ENCODE data around the gene CDH4. TPM values are rescaled to one million over a fixed set of nuclear protein-coding genes. Genes with fewer than 3 reads are reported as not detected.

CDH4 gene
- total RNA-seq, 1 donor from 2014 or later: 0.05 TPM

DNA sequence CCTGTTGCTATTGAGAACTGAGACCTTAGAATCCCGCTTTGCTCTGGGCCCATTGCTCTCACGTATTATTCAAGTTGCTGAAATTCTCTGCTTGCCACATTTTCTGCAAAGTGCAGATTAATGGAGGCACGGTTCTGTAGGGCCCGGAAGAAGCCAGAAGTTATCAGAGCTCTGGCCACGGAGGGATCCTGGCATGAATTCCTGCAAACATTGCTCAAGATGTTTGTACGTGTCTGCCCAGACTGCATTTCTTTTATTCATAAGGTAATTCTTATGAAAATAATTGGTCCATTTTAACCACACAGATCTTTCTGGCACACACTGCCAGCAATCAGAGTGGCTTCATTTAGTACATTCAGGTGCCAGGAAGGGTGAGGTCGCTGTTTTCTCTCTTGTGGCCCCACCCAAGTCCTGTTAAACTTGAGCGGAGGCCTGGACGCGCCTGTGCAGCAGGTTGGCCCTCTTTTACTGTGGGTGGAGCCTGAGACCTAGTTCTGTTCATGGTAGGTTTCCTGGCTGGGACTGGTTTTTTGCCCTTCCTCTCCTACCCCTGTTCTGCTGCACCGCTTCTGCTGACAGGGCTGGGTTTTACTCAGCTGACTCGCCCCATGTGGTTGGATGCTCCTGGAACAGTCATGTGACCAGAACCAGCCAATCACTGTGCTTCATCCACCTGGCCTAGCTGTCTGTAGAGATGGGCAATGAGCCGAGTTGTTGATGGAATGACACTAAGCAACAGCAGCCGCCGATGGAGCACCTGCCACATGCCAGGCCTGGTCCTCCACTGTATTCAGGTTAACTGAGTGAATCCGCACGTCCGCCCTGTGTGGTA is 230.2 kb downstream of the CDH4 start:
- no peak for DNase-seq
- ATAC-seq (ENCODE audit: poor library complexity): no peak
- intact Hi-C loops (cut with DNase I): no loop called here

DNA sequence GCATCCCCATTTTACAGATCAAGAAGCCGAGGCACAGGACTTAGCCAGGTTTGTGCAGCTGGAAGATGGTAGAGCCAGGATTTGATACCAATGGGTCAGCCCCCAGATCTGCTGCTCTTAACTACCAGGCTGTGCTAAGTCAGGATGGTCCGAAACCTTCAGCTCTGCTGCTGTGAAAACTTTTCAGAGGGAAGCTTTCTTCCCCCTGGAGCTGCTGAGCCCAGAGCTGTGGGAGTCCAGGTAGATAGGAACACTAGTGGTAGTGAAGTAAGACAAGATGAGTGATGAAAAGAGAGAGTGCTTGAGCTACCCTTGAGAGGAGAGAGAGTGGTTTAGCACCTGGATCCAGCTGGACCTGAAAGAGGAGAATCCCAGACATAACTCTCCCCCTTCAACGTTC is 230.8 kb downstream of the CDH4 start:
- intact Hi-C loops (cut with DNase I): no loop called here
- DNase-seq (no peak), ATAC-seq (ENCODE audit: poor library complexity) (no peak)

DNA sequence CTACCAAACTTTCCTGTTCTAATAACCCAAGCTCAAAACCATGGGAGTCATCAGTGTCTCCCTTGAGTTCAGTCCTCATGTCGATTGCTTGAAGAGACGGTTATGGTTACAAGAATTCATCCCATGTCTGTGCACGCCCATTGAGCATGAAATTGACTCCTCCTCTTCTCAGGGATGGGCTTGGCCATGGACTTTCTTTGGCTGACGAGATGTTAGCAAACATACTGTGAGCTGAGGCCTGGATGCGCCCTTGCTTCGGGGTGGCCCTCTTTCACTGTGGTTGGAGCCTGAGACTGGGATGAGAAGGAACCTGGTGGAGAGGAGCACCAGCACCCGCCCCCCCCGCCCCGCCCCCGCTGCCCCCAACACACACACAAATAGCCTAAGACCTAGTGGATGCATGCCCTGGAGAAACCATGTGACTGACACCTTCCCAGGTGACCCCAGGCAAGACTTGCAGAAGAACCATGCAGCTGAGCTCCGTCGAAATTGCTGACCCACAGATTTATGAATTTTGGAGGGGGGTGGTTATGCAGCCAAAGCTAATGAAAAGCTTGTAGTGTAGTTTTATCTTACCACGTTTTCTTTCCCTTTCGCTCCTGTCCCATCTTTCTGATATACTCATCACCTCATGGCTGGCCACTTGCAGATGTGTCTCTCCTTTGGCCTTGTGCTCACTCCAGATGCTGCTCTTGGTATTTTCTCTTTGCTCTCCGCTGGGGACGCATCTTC is 231.4 kb downstream of the CDH4 start:
- DNase-seq: no peak
- ATAC-seq (ENCODE audit: poor library complexity): no peak
- intact Hi-C loops (cut with DNase I): no loop called here

DNA sequence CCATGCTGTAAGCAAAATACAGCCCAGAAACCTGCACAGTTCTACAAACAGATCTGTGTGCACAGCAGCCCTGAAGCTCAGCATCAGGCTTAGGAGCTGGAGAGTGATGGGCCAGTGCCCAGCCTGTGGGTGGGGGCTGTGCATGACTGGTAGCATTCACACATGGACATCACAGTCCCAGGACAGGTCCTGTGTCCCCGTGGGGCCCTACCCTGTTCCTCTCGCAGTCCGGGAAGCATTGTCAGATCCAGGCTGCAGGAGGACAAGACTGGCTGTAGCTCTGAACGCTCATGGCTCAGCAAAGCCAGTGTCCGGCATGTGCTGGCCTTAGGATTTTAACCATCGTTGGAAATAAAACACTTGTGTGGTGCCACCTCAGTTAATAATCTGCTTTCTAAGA is 234.1 kb downstream of the CDH4 start:
- DNase-seq (no peak), ATAC-seq (ENCODE audit: poor library complexity) (no peak)
- intact Hi-C loops (cut with DNase I): no loop called here

DNA sequence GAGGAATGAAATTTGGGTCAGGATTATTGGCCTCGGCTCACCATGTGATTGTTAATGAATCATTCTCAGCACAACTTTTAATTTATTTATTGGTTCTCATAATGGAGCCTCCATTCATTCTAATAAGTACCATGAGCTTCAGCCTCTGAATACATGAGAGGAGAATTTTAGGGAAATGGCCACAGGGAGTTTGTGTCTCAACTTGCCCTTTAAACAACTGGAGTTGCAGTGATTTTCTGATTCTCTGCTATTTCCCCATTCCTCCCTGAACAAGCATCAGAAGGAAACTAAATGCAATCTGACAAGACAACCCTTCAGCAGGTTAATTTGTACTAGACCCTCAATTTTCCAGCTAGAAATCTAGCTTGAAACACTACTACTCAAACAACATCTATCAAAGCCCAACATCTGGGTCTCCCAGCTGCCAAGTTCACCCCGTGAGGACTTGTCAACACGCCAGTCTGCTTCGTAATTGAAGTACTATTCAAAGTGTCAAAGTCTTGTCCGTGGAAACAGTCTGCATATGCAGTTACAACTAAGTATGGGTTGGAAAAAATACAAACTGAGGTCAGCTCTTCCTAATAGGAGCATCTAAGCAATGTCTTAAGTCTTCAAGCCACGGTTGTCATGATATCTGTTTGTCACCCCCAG is 235.4 kb downstream of the CDH4 start:
- intact Hi-C loops (cut with DNase I): no loop called here
- no peak for DNase-seq
- no peak for ATAC-seq (ENCODE audit: poor library complexity)

DNA sequence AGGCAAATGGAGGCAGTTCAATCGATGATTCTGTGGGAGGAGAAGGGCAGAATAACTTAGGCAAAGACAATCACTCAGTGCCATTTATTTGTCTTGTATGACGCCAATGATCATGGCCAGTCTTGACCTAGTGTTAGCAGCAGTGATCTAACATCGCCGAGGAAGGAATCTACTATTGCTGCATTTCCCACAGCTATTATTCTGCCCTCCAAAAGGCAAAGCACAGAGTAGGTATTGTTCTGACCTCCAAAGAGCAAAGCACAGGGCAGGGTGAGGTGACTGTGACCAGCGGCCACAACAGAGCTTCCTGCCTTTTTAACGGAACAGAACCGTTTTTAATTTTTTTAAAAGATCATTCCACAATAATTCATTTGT is 235.9 kb downstream of the CDH4 start:
- intact Hi-C loops (cut with DNase I): no loop called here
- DNase-seq (no peak), ATAC-seq (ENCODE audit: poor library complexity) (no peak)

DNA sequence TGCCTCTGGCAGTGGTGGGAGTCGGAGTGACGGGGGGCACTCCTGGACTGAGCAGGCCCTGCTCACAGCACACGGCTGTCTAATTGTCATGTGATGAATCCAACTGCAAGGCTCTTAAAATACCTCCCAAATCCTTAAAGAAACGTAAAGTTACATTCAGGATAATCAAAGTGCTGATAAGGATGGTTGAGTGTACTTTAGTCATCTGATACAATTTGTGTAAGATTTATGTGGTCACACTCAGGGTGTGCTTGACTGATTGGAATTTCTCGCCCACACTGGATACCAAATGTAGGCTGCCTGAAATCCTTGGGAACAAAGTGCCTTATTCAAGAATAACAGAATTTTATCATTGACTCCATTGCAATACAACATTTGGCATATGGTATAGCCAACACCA is 238.7 kb downstream of the CDH4 start:
- ATAC-seq (ENCODE audit: poor library complexity): no peak
- no peak for DNase-seq
- intact Hi-C loops (cut with DNase I): no loop called here

DNA sequence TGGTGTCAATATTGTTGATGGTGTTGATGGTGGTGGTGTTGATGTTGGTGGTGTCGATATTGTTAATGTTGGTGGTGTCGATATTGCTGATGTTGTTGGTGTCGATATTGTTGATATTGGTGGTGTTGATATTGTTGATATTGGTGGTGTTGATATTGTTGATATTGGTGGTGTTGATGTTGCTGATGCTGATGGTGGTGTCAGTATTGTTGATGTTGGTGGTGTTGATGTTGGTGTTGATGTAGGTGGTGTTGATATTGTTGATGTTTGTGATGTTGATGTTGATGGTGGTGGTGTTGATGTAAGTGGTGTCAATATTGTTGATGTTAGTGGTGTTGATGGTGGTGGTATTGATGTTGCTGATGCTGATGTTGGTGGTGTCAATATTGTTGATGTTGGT is 240.0 kb downstream of the CDH4 start:
- ATAC-seq (ENCODE audit: poor library complexity): no peak
- intact Hi-C loops (cut with DNase I): no loop called here
- DNase-seq: no peak

DNA sequence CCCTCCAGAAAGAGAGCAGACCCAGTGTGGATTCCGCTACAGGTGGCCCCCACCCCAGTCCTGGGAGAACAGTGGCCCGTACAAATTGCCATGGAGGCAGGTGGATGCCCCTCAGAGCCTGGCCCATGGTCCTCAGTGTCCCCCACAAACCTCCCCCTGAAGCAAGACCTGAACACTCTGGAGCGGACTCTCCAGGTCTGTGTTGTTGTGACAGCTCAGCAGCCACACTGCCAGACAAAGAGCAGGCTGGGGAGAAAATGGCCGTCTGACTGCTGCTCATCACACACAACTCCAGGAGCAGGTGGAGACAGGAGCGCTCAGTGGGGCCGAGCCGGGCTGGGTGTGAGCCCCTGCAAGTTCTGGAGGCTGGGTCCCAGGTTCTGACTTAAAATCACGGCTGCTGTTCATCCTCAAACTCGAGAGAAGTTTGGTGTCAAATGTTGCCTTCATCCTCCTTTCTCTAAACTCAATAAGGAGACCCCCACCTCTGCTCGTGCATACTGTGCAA is 241.8 kb downstream of the CDH4 start:
- ATAC-seq (ENCODE audit: poor library complexity): no peak
- no peak for DNase-seq
- intact Hi-C loops (cut with DNase I): no loop called here

DNA sequence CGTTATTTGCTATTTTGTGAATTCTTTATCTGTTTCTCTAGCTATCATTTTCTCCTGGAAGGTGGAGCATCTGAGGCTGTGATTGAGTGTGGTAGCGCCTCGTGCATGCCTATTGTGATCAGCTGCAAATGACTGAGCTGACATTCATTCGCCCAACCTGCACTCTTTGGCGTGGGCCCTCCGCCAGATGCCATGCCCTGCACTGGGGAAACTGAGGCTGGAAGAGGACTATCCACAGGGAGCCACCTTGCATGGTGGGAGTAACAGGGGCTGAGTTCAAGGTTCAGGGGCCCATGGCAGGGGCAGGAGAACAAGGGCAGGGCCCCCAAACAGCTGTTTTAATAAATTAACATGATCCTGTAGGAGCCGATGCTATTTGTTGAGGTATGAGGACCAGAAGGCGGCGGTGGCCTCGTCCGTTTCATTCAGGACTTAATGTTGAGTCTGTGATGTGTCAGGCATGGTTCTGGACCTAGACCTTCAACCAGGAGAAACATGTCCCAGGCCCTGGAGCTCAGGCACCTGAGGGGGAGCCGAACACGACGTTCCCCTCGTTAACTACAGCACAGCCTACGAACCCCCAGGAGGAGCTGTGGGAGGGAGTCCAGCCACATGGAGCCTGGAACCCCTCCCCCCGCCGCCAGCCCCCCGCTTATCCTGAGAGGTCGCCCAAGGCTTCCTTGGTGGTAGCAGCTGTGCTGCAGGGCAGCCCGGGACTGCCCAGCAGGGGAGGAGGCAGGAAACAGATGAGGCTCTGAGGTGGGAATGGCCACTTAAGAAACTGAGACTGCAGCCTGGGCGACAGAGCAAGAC is 242.9 kb downstream of the CDH4 start:
- intact Hi-C loops (cut with DNase I): no loop called here
- ATAC-seq (ENCODE audit: poor library complexity): no peak
- no peak for DNase-seq

DNA sequence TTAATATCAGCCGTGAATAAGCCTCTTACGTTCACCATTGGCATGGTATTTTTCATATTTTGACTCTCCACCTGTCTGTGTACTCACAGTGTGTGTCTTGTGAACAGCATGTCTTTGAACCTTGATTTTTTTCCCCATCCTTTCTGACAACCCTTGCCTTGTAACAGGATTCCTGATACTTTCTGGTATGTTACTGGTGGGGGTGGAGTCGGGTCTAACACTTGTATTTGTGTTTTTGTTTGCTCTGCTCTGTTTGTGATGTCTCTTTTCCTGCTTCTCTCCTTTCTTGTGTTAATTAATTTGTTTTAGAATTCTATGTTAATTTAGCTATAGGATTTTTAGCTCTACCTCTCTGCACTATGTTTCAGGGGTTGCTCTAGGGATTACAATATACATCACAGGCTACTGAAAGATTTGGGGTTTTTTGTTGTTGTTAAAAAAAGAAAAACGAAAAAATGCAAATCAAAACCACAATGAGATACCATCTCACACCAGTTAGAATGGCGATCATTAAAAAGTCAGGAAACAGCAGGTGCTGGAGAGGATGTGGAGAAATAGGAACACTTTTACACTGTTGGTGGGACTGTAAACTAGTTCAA is 245.1 kb downstream of the CDH4 start:
- intact Hi-C loops (cut with DNase I): no loop called here
- DNase-seq (no peak), ATAC-seq (ENCODE audit: poor library complexity) (no peak)

DNA sequence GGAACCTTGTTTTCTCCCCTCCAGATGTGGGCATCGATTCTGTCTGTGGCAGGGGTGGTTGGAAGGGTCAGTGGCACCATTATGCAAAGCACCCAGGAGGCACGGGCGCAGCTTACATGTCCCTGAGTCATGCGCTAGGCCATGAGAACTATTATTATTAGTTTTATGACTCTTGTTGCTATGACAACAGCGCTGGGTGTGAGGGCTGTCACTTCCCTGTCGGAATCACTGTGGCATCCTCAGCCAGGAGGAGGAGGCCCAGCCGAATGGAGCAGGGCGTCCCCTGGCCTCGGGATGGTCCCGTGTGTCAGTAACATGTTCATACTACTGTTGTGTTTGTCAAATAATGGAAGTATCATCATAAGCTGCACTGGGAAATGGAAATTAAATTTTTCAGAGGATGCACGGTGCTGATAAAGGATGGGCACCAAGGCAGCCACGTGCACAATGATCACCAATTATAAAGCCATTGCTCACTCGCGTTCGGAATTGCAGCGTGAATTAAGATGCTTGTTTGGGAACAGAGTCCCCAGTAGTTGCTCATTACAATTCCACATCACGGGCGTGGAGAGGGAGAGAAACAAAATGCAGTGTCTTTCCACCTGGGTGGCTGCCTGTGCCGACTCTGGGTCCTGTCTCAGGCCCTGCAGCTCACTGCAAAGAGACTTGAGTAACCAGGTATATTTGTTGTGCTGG is 247.9 kb downstream of the CDH4 start:
- no peak for ATAC-seq (ENCODE audit: poor library complexity)
- intact Hi-C loops (cut with DNase I): no loop called here

DNA sequence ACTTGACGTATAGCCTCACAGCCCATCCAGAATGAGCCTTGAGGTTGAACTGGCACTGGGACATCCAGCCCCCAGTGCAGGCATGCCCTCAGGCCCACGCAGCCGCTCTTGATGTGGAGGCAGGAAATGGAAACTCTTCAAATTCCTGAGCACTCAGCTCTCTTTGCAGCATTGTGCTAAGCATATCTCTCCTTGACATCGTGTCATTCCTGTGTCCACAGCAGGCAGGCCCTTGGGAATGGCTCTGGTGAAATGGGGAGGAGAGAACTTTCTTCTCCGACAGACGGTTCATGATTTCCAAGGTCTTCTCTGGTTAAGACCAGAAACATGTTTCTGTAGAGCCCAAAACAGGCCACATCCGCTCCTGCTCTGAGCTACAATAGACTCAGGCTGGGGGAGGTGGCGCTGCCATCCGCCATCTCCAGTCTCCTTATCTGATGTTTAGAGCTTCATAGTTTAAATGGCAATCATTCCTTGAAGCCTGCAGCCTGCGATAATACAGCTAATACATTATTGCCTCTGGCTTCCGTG is 248.8 kb downstream of the CDH4 start:
- DNase-seq (no peak), ATAC-seq (ENCODE audit: poor library complexity) (no peak)
- intact Hi-C loops (cut with DNase I): no loop called here

More for the DNA sequence above, 247.9 kb downstream of the CDH4 start:
- no peak for DNase-seq

DNA sequence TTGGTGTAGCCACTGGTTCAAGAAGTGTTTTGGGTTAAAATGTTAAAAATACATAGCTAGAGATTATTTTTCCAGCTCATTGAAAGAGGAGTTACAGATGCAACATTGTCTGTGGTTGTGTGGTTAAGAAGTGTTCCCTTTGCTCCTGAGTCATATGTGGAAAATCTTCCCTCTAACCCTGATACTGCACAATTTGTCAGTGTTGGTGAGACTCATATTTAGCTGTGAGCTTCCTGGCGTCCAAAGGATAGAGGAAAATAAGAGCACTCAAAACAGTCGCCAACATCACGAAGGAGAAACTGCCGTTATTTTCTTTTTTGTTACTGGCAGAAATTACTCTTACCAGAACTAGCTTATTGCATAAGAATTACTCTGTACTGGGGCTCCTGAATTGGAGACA is 250.4 kb downstream of the CDH4 start:
- intact Hi-C loops (cut with DNase I): no loop called here
- DNase-seq (no peak), ATAC-seq (ENCODE audit: poor library complexity) (no peak)

DNA sequence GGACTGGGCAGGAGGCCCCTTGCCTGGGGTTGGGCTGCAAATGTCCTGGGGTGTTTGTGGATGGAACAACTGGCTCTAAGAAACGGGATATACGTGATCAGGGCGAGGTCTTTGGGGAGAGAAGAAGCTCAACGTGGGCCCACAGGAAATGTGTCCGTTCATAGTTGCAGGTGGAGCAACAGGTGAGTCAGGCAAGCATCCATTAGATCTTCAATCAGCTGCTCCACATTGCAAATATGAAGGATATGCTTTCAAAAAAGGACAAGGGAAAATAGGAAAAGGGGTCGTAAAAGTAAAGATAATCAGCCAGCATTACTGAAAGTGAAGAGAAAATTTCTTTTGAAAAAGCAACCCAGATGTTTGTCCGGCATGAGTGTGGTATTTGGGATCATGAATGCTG is 251.0 kb downstream of the CDH4 start:
- DNase-seq (no peak), ATAC-seq (ENCODE audit: poor library complexity) (no peak)
- intact Hi-C loops (cut with DNase I): no loop called here

DNA sequence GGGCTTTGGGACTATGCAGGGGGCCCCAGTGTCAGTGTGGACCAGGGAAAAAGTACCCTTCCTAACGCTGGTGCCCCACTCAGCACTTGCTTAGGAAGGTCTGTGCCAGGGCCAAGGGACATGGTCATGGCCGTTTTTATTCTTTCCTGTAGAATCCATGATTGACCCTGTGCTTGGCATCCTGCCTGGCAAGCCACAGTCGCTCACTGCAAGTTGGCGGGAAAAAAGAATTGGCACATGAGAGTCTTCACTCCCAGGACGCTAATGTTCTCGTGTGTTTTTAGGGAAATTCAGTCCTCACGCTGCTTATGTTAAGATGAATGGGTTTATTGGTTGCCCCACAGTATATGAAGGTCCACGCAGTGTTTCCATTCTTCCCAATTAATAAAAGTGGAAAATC is 253.4 kb downstream of the CDH4 start:
- intact Hi-C loops (cut with DNase I): no loop called here
- no peak for DNase-seq
- no peak for ATAC-seq (ENCODE audit: poor library complexity)

DNA sequence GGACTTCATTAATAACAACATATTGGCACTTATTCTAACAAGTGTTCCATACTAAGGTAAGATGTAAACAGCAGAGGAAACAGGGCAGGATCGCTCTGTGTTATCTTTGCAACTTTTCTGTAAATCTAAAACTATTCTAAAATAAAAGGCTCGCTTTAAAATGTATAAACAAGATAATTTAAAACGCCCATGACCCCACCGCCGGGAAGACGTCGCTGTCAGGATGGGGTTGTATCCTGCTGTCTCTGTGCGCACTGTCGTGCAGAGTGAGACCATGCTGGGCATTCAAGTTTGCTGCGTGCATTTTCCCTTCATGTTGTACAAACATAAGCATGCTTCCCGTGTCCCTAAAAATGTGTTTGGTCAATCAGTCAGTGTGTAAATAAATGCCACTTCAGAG is 255.7 kb downstream of the CDH4 start:
- ATAC-seq (ENCODE audit: poor library complexity) (no peak), DNase-seq (no peak)
- intact Hi-C loops (cut with DNase I): no loop called here
